Fibroblast of skin of right quadriceps (primary cell): ENCODE data around the gene SCAMP4.

ENCODE experiments used
- DNase-seq: peaks from one replicate; pipeline ENCODE4 v3.0.0-alpha.2; 2013

Gene SCAMP4

DNA sequence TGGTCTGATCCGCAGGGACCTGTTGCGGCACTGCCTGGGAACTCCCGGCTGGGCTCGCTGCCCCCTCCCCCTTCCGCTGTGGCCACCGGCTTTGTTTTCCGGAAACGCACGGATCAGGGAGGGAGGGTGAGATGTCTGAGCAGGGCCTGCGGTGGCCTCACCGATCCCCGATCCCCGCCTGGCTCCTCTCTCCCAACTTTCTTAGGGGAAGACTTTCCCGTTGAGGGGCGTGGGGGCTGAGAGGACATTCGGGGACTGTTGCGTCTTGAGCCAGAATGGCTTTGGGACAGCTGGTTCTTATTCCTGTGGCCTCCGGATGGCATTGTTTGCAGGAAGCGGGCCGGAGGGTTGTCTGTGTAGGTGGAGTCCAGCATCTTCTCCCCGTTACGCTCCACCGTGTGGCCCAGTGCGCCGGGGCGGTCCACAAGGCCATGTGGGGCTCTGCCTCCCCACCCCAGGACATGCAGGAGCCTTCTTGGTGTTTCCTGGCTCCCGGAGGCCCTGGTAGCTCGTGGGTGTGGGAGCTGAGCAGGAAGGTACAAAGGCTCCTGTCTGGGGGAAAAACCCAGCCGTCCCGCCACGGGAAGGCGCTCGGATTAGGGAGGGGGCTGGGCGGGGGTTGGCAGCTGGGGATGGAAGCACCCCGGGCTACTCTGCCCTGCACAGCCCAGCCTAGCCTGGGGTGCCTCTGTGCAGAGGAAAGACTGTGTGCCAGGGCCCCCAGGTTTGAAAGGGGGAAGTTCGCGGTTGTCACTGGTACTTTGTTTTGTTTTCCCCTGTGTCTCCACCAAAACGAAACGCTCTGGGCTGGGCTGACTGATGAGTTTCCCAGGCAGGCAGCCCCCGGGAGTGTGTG is 37.1 kb downstream of the SCAMP4 start:
- peak; percentile 61 for DNase-seq

DNA sequence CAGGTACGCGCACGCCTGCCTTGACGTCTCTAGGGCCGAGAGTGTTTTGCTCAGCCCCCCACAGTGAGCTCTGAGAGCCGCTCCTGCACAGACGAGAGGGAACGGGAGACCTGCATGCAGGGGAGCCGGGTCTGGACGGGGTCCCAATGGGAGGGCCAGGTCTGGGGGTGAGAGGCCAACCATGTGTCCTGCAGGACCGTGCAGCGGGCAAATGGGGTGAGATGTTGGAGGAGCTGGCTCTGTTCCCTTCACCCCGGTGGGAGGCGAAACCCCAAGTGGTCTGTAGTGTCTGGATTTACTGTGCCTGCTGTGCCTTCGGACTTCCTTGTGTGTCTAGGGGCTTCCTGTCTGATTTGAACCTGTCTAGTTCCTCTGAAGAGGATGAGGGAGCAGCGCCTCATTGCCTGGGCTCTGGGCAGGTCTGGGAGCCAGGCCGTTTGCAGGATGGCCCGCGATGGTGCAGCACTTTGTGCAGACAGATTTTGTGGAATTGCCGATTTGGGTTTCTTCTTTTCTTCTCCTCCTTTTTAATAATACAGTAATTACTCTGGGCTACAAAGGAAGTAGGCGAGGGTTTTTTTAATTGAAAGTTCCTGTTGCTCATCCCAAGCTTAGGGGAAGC is 37.8 kb downstream of the SCAMP4 start:
- no peak for DNase-seq

DNA sequence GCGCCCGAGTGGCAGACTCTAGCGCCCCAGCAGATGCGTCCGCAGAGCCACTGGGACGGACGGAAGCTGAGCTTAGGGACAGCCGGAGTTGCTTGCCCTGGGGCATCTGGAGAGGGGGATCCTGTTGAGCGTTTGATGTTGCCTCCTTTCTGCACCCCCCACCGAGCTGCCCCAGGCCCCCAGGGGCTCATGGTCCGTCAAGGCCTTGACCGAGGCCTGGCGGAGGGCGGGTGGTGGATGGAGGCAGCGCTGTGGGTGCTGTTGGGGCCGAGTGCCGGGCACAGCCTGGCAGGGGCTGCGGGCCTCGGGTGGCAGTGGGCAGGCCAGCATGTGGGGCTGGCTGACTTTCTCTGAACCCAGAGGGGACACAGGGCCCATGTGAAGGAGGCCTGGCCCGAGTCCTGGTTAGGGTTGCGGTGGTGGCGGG is 38.5 kb downstream of the SCAMP4 start:
- DNase-seq, result no peak

DNA sequence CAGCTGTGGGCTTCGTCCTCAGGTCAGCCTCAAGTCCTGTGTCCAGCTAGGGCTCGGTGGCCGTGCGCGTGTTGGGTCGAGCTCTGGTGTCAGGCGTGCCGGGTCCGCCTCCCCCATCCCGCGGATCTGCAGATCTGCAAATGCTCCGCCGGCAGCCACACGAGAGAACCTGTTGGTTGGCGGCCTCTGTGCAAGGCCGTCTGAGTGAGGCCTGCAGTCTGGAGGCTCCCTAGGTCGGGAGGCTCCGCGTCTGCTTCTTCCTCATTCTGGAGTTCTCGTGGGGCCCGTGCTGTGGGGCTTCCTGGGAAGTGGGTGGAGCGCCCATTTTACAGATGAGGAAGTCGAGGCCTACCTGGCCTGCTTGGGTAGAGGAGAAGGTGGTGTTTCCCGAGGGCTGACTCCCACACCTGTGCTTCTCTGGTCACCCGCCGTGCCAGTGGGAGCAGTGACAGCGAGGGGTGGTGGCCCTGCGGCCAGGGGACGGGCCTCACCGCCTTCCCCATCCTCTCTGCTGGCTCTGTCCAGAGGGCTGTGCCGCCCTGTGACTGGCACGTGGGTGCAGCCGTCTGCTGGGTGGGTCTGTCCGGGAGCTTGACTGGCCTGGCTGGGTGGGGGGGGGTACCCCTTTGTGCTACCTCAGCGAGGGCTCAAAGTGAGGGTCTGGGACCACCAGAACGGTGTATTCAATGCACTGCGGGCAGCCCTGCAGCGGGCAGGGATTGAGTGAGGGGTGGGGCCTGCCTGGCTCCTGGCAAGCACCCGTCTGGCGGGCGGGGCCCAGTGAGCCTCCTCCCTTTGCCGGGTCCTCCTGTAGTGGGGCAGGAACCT is 39.1 kb downstream of the SCAMP4 start:
- no peak for DNase-seq

DNA sequence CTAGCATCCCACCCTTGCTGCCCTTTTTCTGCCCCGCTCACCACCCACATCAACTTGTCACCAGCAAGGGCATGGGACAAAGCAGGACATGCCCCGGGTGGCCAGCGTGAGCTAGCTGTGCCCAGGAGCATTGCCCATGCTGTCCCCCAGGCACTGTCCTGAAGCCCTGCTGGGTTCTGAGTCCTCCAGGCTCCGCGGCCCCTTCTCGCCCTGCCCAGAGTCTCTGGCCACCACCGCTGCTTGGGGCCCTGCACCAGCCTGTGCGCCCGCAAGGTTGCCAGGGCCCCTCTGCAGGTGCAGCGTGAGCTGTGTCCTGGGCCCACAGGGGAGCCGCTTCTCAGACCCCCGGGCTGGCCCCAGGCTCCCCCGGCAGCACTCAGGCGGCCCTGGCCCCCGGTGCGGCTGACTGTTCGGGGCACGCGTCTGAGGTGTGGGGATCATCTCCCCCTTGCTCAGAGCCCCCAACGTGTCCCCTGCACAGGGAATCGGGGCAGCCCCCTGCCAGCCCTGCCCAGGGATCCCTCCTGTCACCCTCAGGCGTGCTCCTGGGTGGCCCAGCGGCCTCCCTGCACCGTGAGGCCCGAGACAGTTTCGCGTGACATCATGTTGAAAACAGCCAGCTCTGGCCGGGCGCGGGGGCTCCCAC is 39.8 kb downstream of the SCAMP4 start:
- no peak for DNase-seq

DNA sequence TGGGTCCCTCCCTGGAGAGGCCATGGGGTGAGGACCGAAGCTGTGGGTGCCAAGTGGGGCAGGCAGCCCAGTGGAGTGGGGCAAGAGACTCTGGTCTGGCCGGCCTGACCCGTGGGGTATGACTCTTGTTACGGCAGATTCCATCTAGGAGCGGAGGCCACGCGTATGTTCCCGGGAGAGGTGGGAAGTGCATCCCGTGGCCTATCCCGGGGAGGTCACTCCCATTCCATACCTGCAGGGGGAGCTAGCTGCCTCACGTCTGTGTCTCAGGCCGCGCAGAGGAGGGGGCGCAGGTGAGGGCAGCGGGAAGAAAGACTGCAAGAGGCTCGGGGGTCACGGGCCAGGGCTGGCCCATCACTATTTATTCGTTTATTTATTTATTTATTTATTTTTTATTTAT is 40.7 kb downstream of the SCAMP4 start:
- peak; percentile 24 for DNase-seq

DNA sequence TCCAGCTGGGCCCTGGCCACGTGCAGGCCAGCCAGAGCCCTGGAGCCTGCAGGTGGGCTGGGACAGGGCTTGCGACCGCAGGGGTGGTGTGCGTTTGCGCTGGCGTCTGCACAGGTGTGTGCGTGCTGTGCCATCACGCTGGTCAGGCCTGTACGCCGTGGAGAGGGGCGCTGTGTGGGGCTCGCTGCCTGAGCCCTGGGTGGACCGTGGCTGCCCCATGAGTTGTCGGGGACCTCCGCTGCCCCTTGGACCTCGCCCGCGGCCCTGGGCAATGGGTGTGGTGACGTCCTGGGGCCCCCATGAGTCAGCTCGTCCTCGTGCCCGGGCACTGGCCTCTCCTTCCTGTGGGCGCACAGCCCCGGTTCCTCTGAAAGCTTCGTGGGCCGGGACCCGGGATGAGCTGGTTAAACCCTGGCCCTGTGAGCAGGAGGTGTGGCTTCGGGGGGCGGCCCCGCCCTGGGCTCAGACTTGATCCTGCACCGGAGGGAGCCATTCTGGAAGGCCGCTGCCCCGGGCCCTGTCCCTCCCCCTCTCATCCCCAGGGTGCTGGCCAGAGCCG is 42.5 kb downstream of the SCAMP4 start:
- DNase-seq, result no peak

DNA sequence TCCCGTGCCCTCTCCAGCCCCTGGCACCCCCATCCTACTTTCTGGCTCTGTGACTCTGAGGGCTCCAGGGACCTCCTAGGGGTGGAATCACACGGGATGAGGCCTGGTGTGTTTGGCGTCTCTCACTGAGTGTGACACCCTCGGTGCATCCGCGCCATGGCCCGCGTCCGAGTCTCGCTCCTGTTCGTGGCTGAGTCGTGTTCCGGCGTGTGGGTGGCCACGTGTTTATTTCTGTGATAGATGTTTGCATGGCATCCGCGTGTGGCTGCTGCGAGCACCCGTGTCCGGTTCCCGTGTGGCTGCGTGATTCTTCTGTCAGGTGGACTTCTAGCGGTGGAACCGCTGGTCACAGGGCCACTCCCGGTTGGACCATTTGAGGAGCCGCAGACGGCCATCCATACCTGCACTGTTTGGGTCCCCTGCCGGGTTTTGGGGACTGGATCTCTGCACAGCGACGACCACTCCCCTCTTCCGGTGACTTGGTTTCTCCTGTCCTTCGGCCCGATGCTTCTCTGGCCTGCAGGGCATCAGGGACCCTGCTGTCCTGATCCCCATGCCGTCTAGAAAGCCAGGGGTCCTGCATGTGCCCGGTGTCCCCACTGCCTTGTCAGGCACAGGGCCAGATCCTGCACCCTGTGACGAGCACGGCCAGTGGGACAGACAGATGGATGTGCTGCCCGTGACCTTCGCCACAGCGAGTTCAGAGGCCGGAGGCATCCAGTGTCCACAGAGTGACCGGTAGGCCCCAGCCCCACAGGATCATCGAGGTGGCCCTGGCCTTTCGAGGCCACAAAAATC is 44.3 kb downstream of the SCAMP4 start:
- no peak for DNase-seq

DNA sequence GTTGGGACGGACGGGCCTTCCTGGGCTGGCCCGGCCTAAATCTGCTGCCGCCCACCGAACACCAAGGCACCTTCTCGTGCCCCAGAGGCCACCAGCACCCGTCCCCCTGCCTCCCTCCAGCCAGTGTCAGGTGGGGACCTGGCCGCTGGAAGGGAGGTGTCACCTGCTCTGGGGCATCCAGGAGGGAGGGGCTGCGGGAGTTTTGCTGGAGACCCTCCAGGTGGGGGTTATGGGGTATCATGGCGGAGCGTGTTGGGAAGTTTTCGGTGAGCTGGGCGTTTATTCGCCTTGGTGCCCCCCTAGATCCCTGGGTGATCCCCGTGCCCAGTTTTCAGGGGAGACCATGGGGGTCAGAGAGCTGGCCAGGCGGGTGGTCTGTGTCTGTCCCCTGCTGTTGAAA is 45.4 kb downstream of the SCAMP4 start:
- DNase-seq, result no peak

DNA sequence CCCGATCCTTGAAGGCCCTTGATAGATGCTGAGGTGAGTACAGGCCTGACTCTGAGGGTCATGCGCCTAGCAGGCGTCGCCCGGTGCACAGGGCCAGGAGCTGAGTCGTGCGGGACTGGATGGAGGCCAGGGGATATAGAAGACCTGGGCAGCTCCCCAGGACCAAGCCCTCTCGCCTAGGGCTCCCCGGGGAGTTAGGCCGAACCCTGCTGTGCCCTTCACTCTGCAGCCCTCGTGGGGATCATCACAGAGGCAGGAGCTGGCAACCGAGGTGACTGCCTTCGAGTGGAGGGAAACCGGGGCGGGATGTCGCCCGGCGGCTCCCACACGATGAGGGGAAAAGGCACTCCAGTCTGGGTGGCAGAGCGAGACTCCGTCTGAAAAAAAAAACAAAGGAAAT is 47.4 kb downstream of the SCAMP4 start:
- DNase-seq, result no peak

DNA sequence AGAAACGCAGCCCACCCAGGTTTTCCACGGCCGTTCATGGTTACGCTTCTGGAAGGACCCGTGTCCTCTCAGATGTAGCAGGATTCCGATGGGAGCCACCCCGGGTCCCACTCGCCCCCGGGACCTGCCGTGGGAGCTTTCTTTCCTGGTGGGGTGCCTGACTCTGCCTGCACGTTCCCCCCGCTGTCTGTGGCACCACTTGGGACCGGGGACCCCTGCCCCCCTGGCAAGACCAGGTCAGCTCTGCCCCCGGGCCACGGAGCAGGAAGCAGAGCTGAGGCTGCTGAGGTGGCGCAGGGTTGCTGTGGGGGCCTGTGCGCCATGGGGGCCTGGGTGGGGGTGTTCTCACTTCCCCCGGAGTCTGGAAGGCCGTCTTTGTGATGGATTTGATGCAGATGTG is 47.8 kb downstream of the SCAMP4 start:
- no peak for DNase-seq

DNA sequence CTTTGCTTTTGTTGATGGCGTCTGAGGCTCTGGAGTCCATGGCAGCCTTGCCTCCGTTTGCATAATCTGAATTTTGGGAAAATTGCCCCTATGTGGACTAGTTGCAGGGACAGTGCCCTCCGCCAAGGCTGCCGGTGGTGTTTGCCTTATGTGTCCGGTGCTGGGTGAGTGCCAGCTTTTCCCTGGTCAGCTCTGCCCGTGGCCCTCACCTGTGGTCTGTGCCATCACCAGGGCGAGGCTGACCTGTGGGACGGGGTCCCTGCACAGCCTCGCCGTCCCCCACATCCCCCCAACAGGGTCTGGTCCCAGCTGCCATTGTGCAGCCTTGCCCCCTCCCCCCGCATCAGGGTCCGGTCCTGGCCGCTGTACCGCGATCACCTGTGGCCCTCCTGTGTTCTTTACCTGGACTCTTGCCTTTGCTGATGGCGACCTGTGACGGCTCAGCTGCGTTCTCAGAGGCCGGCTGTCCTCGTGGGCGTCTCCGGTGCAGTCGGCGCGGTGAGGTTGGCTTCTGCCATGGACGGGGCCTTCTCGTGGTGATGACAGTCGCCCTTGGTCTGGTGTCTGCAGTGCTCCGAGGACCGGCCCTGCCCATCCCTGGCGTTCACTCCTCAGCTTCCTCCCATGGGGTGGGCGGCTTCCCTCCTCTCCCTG is 48.4 kb downstream of the SCAMP4 start:
- DNase-seq, result no peak

DNA sequence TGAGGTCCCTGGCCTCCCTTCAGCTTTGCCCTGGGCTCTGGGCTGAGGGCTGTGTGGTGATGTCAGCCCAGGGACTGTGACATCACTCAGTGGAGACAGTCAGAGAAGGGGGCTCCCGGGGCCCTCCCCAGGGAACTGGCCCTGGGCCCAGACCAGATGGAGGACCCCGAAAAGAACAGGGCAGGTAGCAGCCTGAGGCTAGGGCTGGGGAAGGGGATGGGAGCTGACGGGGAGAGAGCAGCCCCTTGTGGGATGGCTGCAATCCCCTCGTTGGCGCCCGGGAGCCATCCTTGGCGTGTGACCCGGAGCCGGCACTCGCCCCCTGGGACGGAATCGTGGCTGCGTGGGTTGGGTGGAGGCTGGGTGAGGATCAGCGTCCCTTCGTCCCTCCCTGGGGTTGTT is 49.3 kb downstream of the SCAMP4 start:
- DNase-seq, result no peak

DNA sequence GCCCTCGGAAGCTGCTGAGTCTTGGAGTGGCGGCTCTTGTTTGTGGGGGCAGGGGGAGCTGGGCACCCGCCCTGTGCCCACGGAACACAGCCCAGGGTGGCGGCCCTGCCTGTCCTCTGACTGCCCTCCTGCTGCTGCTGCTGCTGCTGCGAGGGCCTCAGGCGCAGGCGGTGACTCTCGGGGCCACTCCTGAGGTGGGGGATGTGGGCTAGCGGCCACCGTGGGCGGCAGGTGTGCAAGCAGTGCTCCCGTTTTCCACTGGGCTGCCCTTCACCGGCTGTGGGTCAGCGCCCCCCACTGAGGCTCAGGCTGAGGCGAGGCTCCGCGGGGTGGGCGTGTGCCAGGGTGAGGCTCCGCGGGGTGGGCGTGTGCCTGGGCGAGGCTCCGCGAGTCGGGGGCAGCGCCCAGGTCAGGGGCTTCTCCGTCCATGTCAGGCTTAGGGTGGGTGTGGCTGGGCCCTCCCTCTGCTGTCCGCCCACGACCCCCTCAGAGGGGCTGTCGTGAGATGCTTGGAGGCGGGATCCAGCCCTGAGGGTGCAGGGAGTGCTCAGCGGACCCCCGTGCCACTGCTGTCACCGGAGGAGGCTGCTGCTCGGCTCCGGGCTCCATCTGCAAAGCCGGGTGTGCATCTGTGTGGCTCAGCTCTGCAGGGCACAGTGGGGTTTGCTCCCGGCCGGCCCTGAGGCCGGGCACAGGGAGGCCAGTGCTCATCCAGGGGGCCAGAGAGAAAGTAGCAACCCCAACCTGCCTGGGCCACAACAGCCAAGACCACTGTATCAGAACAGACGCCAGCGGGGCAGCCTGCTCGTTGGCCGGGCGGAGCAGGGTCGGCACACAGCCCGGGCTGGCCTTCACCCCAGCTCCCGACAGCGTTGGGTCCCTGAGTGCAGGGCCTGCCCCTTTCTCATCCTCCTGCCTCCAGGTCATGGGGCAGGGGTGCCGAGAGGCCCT is 50.2 kb downstream of the SCAMP4 start:
- DNase-seq, result no peak

DNA sequence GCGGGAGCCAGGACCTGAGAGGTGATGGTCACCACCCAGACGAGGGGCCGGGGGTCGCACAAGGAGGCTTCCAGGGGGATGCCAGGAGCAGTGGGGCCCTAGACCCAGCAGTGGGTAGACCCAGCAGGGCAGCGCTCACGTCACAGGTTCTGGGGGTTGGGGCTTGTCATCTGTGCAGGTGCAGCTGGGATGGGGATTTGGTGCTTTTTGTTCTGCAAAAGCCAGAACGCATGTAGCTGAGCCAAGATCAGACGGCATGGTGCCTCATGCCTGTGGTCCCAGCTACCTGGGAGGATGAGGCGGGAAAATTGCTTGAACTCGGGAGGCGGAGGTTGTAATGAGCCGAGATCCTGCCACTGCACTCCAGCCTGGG is 50.9 kb downstream of the SCAMP4 start:
- DNase-seq, result no peak

DNA sequence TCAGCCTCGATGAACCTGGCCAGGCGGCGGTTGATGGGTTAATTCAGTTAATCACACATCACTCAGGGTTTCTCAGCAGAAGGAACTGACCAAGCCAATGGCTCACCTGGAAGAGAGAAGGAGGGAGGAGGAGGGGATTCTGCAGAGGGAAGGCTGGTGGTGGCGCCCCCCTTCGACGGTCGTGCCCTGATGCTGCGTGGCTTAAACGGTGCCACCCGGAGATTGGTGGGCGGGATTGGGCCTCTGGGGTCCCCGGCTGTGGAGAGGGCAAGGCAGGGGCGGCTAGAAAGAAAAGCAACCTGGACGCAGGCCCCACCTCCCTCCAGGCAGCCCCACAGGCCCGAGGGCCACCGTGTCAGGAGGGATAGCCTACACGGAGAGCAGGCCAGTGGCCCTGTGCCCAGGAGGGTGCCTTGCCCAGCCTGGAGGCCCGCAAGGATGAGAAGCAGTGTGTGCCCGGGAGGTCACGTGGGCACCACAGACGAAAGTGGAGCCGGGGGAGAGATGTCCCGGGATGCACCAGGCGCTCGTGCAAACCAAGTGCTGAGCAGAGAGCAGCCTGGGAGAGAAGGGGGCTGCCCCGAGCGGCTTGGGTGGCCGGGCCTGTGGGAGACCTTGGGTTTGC is 51.8 kb downstream of the SCAMP4 start:
- DNase-seq, result no peak

DNA sequence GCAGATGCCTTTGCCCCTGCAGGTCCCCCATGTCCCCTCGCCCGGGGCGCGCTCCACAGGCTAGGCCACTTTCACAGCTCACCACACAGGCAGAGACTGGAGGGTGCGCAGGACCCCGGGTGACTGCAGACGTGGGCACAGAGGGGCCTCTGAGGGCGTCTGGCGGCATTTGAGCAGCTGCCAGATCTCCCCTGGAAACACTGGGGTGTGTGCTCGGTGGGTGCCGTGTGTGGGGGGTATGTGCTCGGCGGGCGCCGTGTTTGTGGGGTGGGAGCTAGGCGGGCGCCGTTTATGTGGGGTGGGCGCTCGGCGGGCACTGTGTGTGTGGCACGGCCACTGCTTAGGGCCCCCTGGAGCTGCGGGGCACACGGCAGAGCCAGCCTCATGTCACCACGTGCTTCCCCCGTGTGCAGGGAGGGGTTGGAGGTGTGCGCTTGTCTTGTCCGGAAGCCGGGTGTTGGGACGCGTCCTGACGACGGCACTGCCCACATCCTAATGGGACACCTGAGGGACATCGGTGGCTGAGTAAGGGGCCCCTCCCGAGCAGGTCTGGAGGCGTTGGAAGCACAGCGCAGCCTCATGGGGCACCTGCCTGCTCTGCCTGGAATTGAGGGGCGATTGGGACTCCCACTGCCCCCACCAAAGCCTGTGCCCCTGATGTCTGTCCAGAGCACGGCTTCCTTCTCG is 52.5 kb downstream of the SCAMP4 start:
- no peak for DNase-seq

DNA sequence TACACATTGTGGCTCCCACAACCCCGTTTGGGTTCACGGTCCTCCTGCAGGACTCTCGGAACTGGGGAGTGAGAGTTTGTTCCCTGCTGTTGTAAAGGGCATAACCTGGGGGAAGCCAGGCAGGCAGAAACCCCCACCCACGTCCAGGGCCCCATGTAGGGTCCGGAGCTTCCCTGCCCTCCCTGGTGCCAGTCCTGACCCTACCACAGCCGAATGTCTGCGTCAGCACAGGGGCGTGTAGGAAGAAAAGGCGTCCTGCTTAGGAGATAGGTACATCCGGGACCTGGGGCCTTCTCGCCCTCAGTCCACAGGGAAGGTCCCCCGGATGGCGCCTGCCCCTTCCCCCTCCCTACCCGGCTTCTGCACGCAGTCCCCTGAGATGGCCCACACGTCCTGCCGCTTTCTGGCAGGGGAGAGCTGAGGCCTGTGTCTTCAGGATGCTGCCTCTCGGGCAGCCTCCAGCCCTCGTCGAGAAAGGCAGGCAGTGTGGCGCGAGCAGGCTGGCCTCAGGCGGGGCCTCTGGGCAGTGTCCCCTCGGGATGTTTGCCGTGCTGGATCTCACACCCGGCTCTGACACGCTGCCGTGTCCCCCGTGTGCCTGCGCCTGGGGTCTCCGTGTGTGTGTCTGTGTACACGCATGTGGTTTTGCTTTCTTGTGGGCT is 54.9 kb downstream of the SCAMP4 start:
- DNase-seq, result no peak
